Suprapubic skin (tissue), 4 donors: Measurements from ENCODE around the gene LRRC2.

Experiments
- CTCF ChIP-seq, 2 donors: fragments of 200-600 bp in 1 of 2; fragments of 450-650 bp in 1 of 2; sonication (generic) in 1 of 2; IDR thresholded peaks; one replicate each; pipeline ENCODE4 v1.5.1; 2016 to 2019; ENCODE audit warnings: antibody characterized with exemption in 2 of 2, mild to moderate bottlenecking in 1 of 2, moderate library complexity in 1 of 2
- EP300 ChIP-seq: sonication (generic); formaldehyde crosslinking; IDR thresholded peaks from one replicate; pipeline ENCODE4 v1.6.1; 2017; ENCODE audit warnings: antibody characterized with exemption
- POLR2A ChIP-seq, 2 donors: fragments of 450-650 bp; IDR thresholded peaks; one replicate each; pipeline ENCODE4 v1.6.1; 2017; ENCODE audit warnings: antibody characterized with exemption in 2 of 2, mild to moderate bottlenecking in 2 of 2, moderate library complexity in 2 of 2
- POLR2AphosphoS5 ChIP-seq, 3 donors: sonication (generic); formaldehyde crosslinking; IDR thresholded peaks; one replicate each; pipeline ENCODE4 v1.6.1; 2017; ENCODE audit warnings: antibody characterized with exemption in 3 of 3

- TF ChIP-seq CTCF (IDR thresholded peaks at IDR 0.05) (no peak), POLR2A (IDR thresholded peaks at IDR 0.05) (no peak), EP300 (no peak), POLR2AphosphoS5 (IDR thresholded peaks at IDR 0.05) (no peak)
Measured at GRCh38 chr3:46477145-46477544, 89.0 kb downstream of the LRRC2 start.
